ENCODE results near the gene POR. TPM values are rescaled to one million over a fixed set of nuclear protein-coding genes. Genes with fewer than 3 reads are reported as not detected.

The POR gene
- polyA plus RNA-seq, 4 donors = 50.8 to 70.5 (median 62.1) TPM

DNA sequence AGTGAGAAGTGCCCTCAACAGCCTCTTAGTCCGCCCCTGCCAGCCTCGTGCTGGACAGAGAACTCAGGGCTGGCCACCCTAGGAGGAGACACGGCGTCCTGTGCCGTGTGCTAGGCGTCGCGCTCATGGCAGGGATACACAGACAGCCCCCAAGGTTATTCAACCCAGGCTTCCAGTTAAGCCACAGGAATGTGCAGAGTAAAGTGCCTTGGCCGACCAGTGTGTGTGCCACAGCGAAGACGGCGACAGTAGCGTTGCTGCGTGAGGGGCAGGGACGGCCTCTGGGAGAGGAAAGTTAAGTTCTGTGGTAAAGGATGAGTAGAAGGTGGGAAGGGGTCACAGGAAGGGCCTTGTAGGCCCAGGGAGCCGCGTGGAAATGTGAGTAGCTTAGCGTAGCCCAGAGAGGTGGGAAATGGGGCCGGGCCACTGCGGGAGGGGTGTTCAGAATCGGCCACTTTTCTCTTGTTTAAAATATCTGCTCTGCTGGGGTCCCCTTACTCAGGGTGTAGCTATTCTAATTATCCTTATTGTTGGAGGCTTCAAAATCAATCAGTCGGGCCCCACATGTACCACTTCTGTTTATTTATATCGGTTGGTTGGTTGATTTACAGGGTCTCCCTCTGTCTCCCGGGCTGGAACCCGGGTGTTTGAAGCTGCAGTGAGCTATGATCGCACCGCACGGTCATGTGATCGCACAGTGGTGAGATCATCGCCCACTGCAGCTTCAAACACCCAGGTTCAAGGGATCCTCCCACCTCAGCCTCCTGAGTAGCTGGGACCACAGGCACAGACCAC lies 54.9 kb downstream of the POR start:
- no peak for DNase-seq (ENCODE audit: low read depth in 4 of 4, low spot score in 3 of 4)

DNA sequence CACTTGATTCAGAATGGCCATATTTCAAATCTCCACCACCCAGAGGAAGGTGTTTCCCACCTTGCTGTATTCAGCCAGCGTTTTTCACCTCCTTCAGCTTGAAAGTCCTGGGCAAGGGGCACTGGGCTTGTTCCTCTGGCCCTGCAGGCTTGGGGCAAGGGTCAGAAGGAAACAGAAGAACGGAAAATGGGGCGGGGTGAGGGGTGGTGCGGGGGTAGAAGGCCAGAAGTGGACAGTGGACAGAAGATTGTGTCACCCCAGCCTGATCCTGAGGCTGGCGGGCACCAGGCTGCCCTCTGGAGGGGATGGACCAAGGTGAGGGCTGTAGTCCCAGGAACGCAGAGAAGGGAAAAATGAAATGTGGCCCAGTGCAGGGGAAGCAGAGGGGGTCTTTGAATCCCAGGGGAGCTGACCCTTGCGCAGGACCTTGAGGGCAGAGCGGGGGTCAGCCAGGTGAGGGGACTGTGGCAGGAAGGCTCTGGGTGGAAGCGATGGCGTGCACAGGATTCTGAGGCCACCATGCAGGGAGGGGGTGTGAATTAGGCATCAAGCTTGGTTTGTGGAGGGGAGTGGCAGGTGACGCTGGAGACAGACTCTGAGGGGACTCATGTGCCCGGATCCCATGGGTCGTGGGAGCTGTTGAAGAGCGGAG lies 56.5 kb downstream of the POR start:
- DNase-seq (ENCODE audit: low read depth in 4 of 4, low spot score in 3 of 4) = no peak

DNA sequence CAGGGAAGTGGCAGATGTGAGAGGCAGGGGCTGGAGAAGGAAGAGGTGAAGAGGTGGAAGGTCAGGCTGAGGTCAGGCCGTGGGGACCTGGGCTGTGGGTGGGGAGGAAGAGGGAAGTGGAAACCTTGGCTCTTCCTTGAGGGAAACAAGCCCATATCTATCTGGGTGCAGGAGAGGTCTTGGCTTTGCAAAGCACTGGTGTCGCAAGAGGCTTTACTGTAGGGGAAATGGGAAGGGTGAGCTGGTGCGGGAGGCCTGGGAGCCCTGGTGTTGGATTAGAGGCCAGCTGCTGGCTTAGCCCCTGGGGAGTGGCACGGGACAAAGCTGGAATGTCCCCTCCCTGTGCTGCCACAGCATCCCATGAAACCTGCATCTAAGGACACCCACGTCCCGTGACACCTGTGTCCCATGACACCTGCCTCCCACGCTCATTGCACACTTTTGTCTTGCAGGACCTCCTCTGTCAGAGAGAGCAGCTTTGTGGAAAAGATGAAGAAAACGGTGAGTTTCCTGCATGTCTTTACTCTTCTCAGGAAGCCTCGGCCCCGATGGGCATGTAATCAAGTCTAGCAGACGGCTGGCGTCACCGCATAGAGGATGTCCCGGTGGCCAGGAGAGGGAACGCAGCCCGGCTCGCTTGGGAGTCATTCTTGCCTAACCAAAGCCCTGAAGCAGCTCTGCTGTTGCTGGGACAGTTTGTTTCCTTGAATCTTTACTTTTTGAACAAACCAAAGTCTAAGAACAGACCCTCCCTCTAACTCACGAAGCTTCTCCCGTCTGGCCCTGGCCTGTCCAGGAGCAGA lies 57.2 kb downstream of the POR start:
- DNase-seq (ENCODE audit: low read depth in 4 of 4, low spot score in 3 of 4) = no peak

DNA sequence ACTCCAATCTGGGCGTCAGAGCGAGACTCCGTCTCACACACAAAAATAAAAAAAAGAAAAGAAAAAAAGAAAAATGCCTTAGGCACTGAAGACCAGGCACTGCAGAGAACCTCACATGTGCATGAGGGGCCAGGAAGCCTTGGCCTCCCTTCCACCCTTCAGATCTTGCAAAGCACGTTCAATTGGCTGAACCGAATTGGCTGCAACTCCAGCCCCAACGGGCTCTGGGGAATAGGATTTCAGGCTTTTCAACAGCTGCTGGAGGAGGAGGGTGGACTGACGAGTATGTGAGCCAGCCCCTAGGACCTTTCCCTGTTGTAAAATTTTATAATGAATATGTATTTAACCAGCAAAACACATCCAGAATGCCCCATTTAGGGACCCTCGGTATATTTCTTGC lies 62.8 kb downstream of the POR start:
- no peak for DNase-seq (ENCODE audit: low read depth in 4 of 4, low spot score in 3 of 4)

DNA sequence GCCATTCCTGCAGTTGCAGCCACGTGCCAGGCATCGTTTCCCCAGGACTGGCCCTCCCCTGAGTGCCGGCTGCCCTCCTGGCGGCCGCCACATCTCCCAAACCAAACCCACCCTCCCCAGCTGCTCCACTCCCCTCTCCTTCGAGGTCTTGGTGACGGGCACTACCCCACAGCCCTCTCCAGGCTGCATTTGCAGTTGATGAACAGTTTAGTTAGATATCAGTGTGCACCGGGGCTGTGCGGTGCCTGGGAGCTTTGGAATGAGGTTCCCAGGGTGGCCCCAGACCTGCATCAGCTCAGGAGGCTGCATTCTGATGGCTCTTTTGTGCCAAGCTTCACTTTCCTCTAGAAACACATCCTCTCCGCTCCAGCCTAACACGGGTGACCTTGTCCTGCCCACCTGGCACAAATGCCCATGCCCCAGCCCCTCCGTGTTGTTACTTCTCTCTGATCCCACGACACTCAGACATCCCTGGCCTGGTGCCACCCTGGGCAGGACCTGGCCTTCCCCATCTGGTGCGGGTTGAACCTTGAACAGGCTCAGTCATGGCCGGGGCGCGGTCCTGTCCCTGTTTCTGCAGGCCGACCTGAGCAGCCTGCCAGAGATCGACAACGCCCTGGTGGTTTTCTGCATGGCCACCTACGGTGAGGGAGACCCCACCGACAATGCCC lies 64.9 kb downstream of the POR start:
- DNase-seq (ENCODE audit: low read depth in 4 of 4, low spot score in 3 of 4) = no peak

DNA sequence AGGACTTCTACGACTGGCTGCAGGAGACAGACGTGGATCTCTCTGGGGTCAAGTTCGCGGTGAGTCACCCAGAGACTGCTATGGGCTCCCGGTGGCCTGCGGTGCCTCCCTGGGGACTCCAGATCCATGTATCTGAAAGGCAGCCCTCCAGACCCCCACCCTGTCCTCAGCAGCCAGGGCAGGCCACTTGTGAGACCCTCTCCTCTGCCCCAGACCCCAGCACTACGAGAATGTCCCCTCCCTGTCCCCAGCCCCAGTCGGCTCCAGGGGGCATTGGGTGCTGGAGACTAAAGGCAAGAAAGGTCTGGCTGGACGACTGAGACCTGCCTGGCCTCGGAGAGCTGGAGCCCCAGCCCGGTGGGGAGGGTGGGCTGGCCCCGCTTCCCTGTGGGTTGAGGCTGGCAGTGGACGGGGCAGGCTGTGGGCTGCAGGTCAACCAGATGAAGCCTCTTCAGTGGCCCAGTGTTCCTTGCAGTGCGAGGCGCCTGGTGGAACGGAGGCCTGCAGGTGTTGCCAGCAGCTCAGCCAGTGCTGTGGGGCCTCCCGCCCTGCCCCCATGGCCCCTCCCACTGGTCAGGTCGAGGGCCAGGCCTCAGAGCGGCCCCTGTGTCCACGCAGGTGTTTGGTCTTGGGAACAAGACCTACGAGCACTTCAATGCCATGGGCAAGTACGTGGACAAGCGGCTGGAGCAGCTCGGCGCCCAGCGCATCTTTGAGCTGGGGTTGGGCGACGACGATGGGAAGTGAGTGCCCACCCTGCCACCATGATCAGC lies 65.7 kb downstream of the POR start:
- DNase-seq (ENCODE audit: low read depth in 4 of 4, low spot score in 3 of 4) = no peak

DNA sequence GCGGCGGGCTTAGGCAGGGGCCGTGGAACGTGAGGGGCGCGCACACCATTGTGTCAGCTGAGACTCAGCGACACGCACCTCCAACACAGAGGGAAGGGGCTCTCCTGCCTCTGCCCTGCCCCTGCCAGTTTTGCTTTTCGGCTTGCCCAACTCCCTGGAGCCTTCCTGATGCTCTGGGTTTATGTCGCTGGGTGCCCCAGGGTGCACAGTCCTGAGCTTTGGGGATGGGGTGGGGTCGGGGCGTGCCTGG lies 66.2 kb downstream of the POR start:
- DNase-seq (ENCODE audit: low read depth in 4 of 4, low spot score in 3 of 4) = no peak

DNA sequence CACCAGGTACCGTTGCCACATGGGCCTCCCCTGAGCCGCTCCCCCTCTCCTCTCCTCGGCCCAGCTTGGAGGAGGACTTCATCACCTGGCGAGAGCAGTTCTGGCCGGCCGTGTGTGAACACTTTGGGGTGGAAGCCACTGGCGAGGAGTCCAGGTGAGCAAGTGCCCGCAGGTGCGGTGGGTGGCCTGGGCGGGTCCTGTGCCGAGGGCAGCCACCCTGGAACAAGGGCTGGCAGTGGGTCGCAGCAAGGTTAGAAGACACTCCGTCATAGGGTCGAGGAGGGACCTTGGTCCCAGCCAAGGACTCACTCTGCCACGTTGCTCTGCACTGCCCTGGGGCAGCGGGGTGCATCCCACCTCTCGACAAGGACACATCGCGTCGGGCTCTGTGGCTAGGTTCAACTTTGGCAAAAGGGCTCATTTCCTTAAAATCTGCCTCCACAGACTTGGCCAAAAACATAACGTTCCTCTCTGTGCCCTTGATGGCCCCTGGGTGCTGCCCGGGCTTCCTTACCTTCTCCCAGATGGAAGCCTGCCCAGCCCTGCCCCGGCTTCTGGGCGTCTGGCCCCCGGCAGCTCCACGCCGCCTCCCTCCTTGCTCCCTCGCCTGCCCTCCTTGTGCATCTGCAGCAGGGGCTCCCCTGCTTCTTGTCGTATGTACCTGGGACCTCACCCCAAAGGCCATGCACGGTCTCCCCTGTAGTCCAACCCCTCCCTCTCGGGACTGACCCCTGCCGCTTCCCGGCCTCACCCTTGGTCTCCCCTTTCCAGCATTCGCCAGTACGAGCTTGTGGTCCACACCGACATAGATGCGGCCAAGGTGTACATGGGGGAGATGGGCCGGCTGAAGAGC lies 66.7 kb downstream of the POR start:
- no peak for DNase-seq (ENCODE audit: low read depth in 4 of 4, low spot score in 3 of 4)

DNA sequence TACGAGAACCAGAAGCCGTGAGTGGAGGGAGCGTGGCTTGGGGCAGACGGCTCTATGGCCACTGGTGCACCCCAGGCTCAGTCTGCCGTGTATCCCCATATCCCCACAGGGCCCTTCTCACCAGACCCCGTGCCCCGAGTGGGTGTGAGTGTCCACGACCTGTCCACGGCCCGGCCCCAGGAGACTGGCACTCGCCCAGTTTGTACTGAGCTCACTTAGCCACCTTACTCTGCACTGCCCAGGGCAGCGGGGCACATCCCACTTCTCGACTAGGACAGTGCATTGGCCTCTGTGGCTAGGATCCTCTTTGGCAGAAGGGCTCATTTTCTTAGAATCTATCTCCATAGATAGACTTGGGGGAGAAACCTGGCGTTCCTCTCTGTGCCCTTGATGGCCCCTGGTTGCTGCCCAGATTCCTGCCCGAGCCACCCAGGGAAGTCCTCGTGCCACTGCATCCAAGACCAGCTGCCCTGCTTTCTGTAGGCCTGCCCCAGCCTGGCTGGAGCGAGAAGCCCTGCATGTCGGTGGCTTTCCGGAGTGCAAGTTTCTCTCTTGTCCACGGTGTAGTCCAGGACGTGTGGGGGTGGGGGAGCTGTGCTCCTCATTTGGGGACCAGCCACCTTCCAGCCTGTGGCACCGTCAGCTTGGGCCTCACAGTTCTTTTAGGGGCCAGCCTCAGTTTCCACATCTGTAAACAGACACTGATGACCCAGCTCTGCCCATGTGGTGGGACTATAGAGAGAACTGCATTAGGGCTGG lies 67.5 kb downstream of the POR start:
- DNase-seq (ENCODE audit: low read depth in 4 of 4, low spot score in 3 of 4) = no peak

DNA sequence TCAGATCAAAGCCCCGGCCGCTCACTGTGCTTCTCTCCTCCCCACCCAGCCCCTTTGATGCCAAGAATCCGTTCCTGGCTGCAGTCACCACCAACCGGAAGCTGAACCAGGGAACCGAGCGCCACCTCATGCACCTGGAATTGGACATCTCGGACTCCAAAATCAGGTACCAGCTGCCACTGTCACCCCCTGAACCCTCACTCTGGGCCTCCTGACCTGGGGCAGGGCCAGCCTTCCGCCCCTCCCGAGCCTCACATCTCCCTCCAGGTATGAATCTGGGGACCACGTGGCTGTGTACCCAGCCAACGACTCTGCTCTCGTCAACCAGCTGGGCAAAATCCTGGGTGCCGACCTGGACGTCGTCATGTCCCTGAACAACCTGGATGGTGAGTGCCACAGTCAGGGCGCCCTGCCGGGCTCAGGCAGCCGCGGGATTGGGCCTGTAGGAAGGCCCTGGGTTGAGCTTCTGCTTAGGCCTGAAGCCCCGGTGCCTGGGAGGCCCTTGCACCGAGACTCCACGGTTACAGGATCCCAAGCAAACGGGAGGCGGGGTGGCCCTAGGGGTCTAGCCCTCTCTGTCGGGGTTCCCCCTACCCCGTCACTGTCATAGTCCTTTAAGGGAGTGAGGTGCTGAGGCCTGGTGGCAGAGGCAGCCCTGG lies 68.6 kb downstream of the POR start:
- DNase-seq (ENCODE audit: low read depth in 4 of 4, low spot score in 3 of 4) = no peak

DNA sequence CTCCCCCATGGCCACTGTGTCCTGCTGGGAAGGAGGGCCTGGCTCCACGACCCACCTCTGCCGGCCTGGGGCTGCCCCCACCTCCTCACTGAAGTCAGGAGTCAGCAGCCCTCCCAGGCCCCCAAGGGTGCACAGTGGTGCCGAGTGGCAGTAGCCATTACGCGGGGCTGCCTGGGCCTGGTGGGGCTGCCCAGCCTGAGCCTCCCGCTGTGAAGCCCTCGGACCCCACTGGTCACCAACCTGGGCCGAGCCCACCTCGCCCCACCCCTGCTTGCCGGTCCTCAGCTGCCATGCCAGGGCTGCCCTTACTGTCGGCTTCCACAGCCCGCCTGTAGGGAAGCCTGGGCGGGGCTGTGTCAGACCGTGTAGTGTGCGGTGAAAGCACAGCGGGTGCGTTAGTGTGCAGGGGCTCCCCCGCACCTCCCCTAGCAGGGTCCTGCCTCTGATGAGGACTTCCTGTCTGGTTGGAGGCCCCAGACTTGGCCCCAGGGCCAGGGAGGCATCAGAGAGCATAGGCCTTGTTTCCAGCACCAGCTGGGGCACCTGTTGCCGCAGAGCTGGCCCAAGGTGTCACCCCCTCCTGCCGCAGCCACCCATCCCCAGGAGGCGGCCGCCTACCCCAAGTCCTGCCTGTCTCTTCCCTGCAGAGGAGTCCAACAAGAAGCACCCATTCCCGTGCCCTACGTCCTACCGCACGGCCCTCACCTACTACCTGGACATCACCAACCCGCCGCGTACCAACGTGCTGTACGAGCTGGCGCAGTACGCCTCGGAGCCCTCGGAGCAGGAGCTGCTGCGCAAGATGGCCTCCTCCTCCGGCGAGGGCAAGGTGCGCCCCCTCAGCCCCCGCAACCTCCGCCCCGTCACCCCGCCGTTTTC lies 69.4 kb downstream of the POR start:
- no peak for DNase-seq (ENCODE audit: low read depth in 4 of 4, low spot score in 3 of 4)

DNA sequence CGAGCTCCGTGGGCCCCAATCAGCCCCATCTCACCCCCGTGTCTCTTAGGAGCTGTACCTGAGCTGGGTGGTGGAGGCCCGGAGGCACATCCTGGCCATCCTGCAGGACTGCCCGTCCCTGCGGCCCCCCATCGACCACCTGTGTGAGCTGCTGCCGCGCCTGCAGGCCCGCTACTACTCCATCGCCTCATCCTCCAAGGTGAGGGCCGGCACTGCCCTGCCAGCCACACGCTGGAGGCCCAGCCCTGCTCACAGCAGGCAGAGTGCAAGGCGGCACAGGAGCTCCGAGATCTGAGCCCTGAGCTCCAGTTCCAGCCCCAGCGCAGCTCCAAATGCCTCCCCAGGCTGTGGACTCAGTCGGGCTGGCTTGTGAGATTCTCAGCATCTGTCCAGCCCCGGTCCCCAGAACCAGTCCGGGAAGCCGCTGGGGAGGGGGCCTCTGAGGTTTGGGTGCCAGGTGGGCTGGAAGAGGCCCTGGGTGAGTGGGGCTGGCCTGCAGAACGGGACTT lies 70.1 kb downstream of the POR start:
- DNase-seq (ENCODE audit: low read depth in 4 of 4, low spot score in 3 of 4) = no peak

DNA sequence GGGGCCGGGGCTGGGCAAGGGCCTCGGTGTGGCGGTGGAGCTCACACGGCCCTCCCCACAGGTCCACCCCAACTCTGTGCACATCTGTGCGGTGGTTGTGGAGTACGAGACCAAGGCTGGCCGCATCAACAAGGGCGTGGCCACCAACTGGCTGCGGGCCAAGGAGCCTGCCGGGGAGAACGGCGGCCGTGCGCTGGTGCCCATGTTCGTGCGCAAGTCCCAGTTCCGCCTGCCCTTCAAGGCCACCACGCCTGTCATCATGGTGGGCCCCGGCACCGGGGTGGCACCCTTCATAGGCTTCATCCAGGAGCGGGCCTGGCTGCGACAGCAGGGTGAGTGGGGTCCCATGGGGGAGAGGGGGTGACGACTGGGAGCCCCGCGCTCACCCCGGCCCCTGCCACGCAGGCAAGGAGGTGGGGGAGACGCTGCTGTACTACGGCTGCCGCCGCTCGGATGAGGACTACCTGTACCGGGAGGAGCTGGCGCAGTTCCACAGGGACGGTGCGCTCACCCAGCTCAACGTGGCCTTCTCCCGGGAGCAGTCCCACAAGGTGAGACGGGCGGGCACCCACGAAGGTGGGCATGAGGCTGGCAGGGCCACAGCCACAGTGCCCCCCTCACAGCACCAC lies 70.7 kb downstream of the POR start:
- DNase-seq (ENCODE audit: low read depth in 4 of 4, low spot score in 3 of 4) = no peak

DNA sequence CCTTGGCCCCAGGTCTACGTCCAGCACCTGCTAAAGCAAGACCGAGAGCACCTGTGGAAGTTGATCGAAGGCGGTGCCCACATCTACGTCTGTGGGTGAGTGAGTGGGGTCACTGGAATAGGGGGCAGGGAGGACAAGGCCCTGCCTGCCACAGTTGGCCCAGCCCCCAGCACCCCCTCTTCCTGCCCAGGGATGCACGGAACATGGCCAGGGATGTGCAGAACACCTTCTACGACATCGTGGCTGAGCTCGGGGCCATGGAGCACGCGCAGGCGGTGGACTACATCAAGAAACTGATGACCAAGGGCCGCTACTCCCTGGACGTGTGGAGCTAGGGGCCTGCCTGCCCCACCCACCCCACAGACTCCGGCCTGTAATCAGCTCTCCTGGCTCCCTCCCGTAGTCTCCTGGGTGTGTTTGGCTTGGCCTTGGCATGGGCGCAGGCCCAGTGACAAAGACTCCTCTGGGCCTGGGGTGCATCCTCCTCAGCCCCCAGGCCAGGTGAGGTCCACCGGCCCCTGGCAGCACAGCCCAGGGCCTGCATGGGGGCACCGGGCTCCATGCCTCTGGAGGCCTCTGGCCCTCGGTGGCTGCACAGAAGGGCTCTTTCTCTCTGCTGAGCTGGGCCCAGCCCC lies 71.3 kb downstream of the POR start:
- DNase-seq (ENCODE audit: low read depth in 4 of 4, low spot score in 3 of 4) = no peak

DNA sequence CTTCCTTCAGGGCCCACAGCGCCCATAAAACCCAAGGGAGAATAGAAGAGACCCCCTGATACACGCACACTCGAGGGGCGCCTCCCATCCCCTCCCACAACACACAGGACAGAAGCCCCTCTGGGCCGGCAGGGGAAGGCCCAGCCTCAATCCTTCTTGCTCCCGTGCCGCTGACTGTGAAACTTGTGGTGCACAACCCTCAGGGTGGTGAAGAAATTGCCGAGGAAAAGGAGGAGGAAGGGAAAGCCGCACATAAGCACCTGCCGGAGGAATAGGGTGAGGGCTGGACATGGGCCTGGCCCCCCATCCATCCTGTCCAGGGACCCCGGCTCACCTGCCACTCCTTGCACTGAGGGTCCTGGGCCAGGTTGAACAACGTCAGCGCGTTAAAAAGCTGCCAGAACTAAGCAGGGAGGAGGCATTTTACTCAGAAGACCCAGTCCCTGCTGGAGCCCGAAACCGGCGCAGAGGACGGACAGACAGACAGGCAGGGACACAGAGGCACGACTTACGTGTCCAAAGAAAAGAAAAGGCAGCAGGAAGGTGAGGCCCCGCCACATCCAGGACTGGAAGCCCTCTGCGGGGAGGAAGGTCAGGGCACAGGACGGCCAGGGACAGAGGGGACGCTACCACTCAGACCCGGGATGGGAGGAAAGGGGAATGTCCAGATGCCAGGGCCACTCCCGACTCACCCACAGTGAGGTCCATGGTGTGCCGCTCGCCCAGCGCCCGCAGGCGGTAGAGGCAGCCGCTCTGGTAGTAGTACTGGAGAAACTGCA lies 72.3 kb downstream of the POR start:
- DNase-seq (ENCODE audit: low read depth in 4 of 4, low spot score in 3 of 4) = no peak

Measured in left renal pelvis (tissue), 4 donors.